NOMO-1 treated with dmso at 0.1 percent for 144 hours (cell line): ENCODE results near the gene MED25.

Experiments
- DNase-seq: peaks from one replicate; lab custom pipeline; 2025; ENCODE audit not compliant: unreplicated experiment; lab: John Stamatoyannopoulos, UW

The MED25 gene

DNA sequence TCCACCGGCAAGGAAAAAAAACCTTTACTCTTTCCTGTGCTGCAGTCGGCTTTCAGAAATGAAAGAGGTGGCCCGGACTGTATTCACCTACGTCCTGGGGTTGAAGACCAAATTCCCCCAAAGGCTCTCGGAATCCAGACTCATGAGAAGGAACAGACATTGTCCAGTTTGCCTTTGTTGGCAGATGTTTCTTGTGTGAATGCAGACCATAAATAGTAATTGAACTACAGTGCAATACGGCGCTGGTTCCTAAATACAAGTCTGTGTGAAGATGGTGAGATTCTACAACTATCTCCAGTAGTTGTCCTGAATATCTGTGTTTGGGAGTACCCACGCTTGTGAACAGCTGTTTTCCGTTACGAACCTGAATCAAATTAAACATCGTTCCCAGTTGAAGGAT is 21.6 kb downstream of the MED25 start:
- DNase-seq = no peak

DNA sequence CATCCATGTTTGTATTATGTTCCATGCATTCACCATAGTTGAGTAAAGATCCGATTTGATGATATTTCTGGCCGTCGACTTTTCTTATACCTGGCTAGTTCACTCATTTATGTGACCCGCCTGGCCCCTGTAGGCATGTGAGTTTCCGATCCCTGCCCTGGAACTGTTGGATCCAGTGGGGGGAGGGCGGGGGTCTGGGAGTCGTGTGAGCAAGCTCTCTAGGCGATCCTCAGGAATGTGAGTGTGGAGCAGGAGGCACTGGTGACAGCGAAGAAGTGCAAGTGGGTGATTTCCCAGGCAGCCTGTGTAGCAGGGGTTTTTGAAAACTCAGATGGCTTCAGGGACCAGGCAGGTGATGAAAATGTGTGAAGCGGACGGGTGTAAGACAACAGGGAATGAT is 22.2 kb downstream of the MED25 start:
- no peak for DNase-seq

DNA sequence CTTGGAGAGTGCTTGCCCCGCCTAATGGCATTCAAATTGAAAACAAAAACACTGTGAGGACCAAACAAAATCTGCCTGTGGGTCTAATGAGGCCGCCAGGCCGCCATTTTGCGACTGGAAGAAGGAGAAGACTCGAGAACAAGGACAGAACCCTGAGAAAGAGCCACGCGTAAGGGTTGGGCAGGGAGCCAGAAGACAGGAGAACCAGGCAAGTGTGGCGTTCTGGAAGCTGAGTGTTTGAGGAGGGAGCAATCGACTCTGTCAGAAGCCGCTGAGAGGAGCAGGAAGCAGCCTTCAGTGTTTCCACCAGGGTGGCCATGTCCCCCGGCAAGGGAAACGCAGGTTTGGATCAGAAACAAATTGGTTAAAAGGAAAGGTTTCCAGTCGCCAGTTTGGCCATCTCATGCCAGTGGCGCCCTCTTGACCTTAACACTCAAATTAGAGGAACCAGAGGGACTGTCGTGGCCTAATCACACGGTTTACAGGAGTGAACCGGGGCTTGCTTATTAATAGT is 22.7 kb downstream of the MED25 start:
- DNase-seq = no peak

DNA sequence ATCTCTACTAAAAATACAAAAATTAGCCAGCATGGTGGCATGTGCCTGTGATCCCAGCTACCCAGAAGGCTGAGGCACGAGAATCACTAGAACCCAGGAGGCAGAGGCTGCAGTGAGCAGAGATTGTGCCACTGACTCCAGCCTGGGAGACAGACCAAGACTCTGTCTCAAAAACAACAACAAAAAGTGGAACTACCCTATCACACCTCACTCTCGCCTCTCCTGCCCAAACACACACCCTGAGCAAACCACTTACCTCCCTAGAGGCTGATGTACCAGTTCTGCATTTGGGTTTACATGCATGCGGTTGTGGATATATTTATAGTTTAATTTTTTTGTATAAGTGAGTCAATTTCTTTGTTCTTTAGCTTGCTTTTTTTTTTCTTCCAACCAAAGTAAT is 25.2 kb downstream of the MED25 start:
- peak; percentile 35 for DNase-seq

DNA sequence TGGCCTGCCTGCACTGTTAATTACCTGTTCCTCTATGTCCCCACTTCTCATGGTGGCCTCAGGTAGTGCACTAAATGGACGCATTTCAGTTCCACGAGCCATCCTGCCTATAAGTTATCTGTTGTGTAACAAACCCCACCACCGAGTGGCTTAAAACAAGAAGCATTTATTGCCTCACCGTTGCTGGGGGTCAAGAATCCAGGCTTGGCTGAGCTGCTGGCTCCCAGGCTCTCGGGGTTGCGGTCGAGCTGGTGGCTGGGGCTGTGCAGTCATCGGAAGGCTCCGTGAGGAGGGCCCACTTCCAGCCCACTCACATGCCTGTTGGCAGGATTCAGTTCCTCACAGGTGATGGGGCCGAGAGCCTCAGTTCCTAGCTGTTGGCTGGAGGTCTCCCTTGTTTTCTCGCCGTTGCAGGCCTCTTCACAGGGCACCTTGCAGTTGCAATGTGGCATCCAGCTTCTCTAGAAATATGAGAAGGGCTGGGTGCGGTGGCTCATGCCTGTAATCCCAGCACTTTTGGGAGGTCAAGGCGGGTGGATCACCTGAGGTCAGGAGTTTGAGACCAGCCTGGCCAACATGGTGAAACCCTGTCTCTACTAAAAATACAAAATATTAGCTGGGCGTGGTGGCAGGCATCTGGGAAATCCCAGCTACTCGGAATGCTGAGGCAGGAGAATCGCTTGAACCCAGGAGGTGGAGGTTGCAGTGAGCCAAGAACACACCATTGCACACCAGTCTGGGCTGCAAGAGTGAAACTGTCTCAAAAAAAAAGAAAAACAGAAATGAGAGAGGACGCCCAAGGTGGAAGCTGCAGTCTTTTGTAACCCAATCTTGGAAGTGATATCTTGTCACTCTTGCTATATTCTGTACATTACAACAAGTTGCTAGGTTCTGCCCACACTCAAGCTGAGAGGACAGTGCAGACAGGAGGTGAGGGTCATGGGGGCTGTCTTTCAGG is 26.3 kb downstream of the MED25 start:
- peak; percentile 79 for DNase-seq

DNA sequence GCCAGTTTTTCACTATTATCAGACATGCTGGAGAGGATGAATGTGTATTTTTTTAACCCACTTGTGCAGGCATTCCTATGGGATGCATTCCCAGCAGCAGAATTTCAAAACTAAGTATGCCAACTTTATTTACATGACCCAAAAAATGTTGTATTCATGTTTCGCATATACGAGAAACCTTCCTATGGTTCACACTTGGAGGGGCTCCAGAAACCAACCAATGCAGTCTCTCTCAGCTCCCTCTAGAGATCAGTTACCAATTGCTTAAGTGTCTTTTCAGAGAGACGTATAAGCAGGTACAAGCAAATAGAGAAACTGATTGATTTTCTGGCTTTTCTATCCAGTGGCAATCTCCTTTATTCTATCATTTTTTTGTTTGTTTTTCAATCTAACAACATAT is 27.3 kb downstream of the MED25 start:
- DNase-seq = no peak

DNA sequence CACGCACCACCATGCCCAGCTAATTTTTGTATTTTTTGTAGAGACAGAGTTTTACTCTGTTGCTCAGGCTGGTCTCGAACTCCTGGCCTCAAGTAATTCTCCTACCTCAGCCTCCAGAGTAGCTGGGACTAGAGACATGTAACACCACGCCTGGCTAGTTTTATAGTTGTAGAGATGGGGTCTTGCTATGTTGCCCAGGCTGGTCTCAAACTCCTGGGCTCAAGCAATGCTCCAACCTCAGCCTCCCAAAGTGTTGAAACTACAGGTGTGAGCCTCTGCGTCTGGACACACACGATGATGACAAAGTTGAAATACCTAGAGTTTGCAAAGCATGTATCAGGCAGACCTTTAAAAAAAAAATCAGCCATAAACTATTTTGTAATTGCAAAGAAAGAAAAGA is 28.3 kb downstream of the MED25 start:
- no peak for DNase-seq

DNA sequence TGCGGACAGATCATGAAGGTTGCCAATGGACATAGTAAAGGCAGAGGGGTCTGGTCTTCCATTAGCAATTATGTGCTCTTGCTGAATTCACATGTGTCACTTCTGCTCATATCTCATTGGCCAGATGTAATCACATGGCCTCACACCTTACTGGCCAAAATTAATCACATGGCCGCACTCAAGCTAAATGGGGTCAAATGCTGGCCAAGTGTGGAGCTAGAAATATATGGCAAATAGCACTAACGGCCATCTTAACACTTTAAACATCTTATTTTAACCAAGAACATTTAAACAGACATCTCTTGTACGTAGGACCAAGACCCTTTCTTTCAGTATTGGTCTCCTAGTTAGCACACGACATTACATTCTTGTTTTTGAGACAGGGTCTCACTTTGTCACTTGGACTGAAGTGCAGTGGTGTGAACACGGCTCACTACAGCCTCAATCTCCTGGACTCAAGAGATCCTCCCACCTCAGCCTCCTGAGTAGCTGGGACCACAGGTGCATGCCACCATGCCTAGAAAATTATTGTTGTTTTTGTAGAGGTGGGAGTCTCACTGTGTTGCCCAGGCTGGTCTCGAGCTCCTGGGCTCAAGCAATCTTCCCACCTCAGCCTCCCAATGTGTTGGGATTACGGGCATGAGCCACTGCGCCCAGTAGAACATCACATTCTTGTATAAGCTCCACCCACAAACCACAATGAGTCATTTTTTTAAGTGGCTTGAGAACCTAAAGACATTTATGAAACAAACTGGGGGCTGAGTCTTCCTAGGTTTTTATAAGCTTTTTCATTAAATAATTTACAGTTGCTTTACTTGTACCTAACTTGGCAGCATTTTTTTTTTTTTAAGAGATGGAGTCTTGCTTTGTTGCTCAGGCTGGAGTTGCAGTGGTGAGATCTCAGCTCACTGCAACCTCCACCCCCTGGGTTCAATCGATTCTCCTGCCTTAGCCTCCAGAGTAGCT is 29.9 kb downstream of the MED25 start:
- peak; percentile 50 for DNase-seq

DNA sequence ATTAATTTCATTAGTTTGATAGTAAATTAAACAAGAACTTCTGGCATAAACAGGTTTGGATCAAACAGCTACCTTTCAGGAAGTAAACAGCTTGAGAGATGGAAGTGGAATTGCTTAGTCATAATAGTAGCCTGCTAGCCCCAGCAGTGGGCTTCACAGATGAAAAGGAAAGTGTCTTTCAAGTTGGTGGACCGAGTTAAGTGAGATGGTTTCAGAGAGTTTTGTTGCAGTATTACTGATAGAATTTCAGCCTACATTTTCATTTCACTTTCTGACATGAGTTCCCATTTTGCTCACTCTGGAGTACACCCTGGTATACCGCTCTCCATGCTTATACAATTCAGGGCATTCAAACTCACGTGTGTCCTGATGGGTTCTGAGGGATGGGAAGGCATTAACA is 30.8 kb downstream of the MED25 start:
- DNase-seq = no peak

DNA sequence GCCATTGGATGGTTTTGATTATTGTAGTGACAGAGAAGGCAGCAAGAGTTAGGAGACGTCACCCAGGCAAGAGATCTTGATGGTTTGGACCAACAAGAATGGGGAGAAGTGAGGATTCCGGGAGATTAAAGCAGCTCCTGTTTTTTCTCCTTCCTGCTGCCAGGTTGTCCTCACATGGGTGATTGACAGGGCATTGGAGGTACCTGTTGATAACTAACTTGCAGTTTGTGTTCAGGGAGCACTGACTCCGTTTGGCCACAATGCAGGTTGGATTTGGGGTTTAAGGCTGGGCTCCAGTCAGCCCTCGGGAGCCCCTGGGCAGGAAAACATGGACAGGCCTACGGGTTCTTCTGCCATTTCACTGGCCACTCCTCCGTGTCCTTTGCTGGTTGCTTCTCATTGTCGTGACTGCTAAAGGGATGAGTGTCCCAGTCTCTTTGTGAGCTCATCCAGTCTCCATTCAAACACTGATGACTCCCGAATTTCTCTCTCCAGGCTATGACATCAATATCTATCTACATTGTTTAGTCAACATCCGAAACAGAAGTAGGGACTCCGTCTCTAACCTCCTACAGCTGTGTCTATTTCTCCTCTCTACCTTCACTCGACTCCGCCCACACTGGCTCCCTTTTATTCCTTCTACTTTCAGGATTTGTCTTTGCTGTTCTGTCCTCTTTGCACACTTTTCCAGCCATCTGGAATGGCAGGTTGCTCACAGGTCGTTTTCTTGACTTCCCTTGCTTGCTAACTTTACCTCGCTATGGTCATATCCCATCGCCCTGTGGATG is 31.5 kb downstream of the MED25 start:
- DNase-seq = no peak

DNA sequence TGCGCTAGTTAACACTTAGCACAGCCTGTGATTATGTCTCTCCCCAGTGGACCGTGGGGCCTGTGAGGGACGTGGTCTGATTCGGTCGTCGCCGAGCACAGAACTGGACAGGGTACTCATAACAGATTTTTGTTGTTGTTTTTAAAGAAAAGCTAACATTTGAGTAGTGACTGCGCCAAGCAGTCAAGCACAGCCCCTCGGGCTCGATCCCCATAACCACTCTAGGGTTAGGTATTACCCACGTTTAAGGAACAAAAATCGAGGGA is 32.1 kb downstream of the MED25 start:
- no peak for DNase-seq

DNA sequence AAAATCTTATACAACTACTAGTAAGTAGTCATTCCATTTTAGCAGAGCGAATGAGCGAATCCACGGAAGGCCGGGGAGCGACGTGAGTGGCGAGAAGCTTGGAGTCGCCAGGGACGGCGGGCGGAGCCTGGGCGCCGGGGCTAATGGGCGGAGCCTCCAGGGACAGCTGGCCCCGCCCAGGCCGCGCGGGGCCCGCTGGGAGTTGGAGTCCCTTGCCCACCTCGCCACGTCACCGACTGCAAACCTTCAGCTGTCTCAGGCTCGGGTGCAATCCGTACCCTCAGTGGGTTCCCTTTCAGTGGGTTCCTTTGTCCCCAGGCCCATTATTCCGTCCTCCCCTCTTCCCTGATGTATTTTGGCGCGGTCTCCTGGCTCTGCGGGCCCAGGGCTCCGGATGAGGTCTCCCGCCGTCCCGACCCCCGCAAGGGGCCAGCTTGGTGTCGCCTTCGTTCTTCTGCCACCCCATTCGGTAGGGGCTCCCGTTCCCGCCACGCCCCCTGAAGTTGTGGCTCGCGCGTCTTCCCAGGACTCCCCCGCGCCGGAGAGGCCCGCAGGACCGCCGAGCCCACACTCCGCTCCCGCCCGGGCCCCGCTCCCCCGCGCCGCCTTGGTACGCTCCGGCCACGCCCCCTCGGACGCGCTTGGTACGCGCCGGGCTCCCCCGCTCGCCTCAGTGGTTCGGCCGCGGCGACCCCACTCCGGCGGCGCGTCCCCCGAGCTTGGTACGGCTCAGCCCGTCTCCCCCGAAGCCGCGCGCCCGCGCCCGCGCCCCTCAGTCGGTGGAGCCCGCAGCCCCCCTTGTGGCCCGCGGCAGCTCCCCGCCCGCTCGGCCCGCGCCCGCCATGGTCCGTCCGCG is 32.6 kb downstream of the MED25 start, which contains the start of gene PTOV1:
TSS of gene PTOV1 (plus strand) at position 673 of the 856 bp plus-strand sequence.
- DNase-seq = peak; percentile 83

DNA sequence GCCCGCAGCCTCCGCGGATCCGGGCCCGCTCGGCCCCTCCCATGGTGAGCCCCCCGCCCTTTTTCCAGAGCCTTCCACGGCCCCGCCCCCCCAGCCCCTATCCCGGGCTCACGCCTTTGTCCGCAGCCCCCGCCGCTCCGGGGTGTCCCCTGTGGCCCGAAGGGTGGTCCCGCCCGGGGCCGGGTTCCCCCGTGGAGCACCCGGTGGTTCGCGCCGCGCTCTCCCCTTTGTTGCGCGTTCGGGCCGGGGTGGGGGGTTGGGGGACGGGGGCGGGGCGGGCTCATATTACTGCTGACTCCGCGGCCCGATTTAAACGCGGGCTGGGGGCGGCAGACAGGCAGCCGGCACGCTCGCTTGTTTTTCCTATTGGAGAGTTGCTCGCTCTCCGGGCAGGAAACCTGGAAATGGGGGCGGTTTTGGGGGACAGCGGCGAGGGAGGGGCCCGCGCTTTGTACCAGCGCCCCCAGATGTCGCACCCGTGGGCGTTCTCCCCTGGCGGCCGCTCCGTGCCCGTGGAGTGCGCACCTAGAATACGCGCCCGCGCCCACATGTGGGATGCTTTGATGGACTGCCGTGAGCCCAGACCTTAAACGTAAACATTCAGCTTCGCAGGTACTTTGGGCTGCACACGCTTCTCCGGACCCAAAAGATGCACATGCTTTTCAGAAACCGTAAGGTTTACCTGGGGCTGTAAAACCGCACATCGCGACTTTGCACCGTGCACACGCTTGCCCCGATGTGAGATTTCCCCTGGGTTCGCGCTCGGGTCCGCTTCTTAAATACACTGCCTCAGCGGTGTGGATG is 33.6 kb downstream of the MED25 start:
- no peak for DNase-seq

DNA sequence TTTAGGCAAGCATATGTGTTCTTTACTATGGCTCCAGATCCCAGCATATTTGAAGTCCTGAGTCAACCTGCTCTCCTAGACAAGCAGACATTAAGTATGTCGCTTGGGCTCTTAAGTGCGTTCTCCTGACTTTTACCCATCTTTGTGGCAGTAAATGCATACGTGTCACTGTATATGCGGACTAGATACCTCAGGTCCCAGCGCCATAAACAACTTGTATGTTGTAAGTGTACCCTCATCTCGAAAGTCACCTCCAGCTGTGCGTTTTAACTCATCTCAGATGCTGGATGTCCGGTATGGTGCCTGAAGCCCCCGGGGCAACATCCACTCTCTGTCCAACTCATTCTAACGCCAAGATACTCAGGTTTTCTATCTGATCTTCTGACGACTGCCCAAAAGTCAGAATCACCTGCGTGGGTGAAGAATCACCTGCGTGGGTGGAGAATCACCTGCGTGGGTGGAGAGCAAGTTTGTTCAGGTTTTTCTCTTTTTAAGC is 34.6 kb downstream of the MED25 start:
- DNase-seq = no peak

DNA sequence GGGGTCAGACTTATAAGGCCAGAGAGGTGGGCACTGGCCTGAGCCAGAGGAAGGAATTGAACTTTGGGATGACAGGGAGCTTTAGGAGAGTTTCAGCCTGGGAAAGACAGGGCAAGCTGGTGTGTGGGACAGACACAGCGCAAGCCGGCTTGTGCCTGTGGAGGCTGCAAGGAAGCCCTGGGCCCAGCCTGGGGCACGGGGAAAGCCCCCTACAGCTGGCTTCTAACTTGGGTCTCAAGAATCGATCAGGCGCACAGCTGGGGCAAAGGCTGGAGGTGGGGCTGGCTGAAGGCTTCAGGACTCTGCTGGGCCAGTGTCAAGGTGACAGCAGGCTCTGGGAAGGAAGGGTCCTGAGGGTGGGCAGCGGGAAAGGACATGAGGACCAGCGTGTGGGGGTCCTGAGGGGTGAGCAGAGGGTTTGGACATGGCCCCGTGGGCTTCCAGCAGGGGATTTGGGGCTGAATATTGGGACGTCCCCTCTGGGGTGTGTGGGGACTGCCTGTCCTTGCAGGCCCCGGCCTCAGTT is 35.8 kb downstream of the MED25 start:
- DNase-seq = no peak

DNA sequence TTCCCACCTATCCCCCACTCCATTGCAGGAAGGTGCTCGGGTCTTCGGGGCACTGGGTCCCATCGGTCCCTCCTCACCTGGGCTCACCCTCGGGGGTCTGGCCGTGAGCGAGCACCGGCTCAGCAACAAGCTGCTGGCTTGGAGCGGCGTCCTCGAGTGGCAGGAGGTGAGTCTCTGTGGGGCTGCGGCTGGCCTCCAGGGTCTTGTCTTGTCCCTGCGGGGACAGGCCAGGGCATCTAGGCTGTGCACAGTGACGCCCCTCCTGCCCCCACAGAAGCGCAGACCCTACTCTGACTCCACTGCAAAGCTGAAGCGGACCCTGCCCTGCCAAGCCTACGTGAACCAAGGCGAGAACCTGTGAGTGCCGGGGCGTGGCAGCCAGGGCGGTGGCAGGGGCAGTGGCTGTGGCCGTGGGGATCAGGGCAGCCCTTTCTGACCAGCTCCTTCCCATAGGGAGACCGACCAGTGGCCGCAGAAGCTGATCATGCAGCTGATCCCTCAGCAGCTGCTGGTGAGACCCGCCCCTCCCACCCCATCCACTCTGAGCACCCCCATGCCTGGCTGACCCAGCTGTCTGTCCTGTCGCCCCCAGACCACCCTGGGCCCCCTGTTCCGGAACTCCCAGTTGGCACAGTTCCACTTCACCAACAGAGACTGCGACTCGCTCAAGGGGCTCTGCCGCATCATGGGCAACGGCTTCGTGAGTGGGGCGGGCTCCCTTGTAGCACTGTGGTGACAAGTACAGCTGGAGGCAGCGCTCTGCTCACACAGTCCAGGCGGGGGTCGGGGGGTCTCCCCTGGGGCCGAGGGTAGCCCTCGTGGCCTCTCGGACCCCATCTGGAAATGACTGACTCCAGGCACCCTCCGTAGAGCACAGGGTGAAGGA is 36.5 kb downstream of the MED25 start:
- no peak for DNase-seq

DNA sequence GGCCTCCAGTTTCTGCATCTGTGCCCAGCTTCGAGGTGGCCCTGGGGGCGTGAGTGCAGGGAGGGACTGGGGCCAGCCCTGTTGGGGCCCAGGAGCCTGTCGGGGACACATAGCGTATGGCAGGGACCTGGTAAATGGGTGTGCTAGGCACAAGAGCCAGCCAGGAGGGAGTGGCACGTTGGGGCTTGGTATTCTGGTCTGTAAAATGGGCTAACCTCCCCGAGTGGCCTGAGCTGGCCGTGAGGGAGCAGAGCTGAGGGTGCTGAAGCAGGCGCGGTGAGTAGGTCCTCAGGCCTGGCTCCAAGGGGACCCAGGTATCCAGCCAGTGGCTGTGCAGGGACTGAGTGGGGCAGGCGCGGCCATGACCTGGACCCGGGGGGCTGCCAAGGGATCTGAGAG is 37.2 kb downstream of the MED25 start:
- no peak for DNase-seq
